Measurements from ENCODE around the gene PPP1R3C.

DNA sequence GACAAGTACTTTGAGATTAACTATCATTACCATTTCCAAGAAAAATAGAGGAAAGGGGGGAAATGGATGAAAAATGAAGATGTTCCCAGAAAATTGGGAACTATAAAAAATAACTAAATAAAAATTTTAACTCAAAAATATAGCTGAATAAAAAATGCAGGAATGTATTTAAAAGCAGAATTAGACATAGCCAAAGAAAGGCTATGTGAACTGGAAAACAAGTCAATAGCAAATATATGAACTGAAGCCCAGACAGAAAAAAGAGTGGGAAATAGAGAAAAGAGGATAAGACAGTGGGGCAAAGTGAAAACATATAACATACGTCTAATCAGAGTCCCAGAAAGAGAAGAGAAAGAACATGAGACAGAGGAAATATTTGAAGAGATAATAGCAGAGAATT, 10.3 kb downstream of the PPP1R3C start:
- TF ChIP-seq, protein P1, sequence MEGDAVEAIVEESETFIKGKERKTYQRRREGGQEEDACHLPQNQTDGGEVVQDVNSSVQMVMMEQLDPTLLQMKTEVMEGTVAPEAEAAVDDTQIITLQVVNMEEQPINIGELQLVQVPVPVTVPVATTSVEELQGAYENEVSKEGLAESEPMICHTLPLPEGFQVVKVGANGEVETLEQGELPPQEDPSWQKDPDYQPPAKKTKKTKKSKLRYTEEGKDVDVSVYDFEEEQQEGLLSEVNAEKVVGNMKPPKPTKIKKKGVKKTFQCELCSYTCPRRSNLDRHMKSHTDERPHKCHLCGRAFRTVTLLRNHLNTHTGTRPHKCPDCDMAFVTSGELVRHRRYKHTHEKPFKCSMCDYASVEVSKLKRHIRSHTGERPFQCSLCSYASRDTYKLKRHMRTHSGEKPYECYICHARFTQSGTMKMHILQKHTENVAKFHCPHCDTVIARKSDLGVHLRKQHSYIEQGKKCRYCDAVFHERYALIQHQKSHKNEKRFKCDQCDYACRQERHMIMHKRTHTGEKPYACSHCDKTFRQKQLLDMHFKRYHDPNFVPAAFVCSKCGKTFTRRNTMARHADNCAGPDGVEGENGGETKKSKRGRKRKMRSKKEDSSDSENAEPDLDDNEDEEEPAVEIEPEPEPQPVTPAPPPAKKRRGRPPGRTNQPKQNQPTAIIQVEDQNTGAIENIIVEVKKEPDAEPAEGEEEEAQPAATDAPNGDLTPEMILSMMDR (IDR thresholded peaks at IDR 0.05): no peak
- no peak for TF ChIP-seq POLR2A (IDR thresholded peaks at IDR 0.05)
